ENCODE measurements around the gene VPS41. TPM values are rescaled to one million over a fixed set of nuclear protein-coding genes. Genes with fewer than 3 reads are reported as not detected.

The VPS41 gene
- total and polyA plus RNA-seq, 2 of the 13 experiments (the other 11 are each of a cell fraction or from before 2014, with no cell fraction given) = 12.1 to 43.4 TPM

GRCh38 chr7:38831259-38831996 is 77.6 kb downstream of the VPS41 start:
- ChIA-PET CTCF (ENCODE audit: low intra/inter-chr PET ratio, low total read pairs) (no interaction called here), POLR2A (no interaction called here)
- Histone ChIP-seq H3K79me2 (ENCODE audit: insufficient read depth, low read length) (no peaks in the 10 kb centered on the region), H3K4me1 (ENCODE audit: insufficient read depth, low read length) (no peaks in the 10 kb centered on the region), H3K9ac (ENCODE audit: insufficient read depth, low read depth, low read length) (no peak overlapping the region), H4K20me1 (ENCODE audit: insufficient read depth, low read length) (no peaks in the 10 kb centered on the region), H3K27me3 (ENCODE audit: control insufficient read depth in 1 of 2, insufficient read depth in 2 of 2, low read length in 2 of 2) (no peaks in the 10 kb centered on the region), H3K27ac (ENCODE audit: extremely low read length, insufficient read depth, low read length) (no peak overlapping the region), H3K9me3 (ENCODE audit: low read length) (no peaks in the 10 kb centered on the region), H3K36me3 (replicated peaks in 1 of 2; ENCODE audit: control insufficient read depth in 1 of 2, insufficient read depth in 2 of 2, low read length in 2 of 2) (no peaks in the 10 kb centered on the region; a peak in 1 of 5 replicates), H3K4me2 (ENCODE audit: low read depth, low read length) (no peak overlapping the region), H2AFZ (ENCODE audit: low read length) (no peak overlapping the region), H3K4me3 (replicated peaks in 1 of 3; ENCODE audit: insufficient read depth in 1 of 3, low read depth in 2 of 3, low read length in 3 of 3) (no peak overlapping the region)
- BruUV-seq (replicated peaks) = no TSS peak
- no peak for DNase-seq (ENCODE audit: low spot score)
- FAIRE-seq = no peak
- intact Hi-C loops (cut with micrococcal nuclease; ENCODE audit: unreplicated experiment) (no loop called here), in situ Hi-C loops (cut with HindIII; ENCODE audit: extremely low pct_ligation_motif_present, low pct_unique_long_range_greater_than_20kb) (no loop called here)
- TF ChIP-seq NR2F2 (IDR thresholded peaks at IDR 0.05; ENCODE audit: borderline replicate concordance, low read depth) (no peak), MXD1 (CRISPR knock-in tag; IDR thresholded peaks at IDR 0.05) (no peak), ZNF704 (CRISPR knock-in tag; IDR thresholded peaks at IDR 0.05; ENCODE audit: borderline replicate concordance) (no peak), KAT2B (IDR thresholded peaks at IDR 0.05; ENCODE audit: borderline replicate concordance, low read depth, low read length) (no peak), NFE2L2 (IDR thresholded peaks at IDR 0.05; ENCODE audit: low read length) (no peak), ADNP (CRISPR knock-in tag; IDR thresholded peaks at IDR 0.05) (no peak), FOXP1 (IDR thresholded peaks at IDR 0.05) (no peak), FOXP1 (CRISPR knock-in tag; IDR thresholded peaks at IDR 0.05) (no peak), ZNF644 (CRISPR knock-in tag; IDR thresholded peaks at IDR 0.05; ENCODE audit: low read depth) (no peak)
- WGBS (ENCODE audit: low lambda C conversion rate) = 93% methylated on average over 6 of the region's 6 CpGs
- ATAC-seq = no peak

Measured in HepG2 (cell line).